GM12875 (cell line): ENCODE data around the gene CLEC2B.
"Not testable (repeated sequence)": the region's sequence is repeated elsewhere in the genome, so short reads cannot be mapped to it uniquely, and the experiment has no call there.

Experiments used
- H3K4me3 ChIP-seq: one replicate; pipeline ENCODE4 v1.5.1; 2011; ENCODE audit warnings: low read depth, low read length, control low read depth
- TF ChIP-seq, protein P1 (sequence below): IDR thresholded peaks from 2 replicates; pipeline ENCODE4 v1.5.1; 2011; ENCODE audit warnings: low read depth, mild to moderate bottlenecking, control low read depth, inconsistent platforms, low read length, moderate library complexity, borderline replicate concordance; ENCODE audit not compliant: insufficient read depth

Gene CLEC2B

DNA sequence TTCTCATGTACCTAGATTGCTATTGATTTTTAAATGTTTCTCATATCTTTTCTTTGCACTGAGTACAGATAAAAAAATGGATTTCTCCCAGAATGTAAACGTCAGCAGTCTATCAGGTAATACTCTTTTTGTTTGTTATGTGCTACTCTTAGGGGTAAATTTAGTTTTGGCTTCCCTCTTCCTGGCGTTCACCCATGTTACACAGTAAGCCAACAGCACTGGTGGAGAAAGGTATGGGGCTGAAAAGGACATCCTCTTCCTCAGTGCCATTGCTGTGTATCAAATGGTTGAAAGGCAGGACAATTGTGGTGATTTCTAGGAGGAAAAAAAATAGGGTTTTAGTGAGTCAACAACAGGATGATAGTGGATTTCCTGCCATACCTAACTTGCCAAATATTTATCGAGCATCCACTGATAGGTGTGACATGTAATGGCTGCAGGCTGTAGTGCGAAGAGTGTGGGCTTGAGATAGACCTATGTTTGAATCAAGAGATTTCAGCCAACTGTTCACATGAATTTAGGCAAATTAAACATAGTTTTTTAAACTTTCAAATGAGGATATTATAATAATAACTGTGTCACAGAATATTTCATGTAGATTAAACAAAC lies 19.6 kb upstream of the CLEC2B start:
- H3K4me3 ChIP-seq: no peak overlapping the region
- TF ChIP-seq, protein P1, sequence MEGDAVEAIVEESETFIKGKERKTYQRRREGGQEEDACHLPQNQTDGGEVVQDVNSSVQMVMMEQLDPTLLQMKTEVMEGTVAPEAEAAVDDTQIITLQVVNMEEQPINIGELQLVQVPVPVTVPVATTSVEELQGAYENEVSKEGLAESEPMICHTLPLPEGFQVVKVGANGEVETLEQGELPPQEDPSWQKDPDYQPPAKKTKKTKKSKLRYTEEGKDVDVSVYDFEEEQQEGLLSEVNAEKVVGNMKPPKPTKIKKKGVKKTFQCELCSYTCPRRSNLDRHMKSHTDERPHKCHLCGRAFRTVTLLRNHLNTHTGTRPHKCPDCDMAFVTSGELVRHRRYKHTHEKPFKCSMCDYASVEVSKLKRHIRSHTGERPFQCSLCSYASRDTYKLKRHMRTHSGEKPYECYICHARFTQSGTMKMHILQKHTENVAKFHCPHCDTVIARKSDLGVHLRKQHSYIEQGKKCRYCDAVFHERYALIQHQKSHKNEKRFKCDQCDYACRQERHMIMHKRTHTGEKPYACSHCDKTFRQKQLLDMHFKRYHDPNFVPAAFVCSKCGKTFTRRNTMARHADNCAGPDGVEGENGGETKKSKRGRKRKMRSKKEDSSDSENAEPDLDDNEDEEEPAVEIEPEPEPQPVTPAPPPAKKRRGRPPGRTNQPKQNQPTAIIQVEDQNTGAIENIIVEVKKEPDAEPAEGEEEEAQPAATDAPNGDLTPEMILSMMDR: no peak

DNA sequence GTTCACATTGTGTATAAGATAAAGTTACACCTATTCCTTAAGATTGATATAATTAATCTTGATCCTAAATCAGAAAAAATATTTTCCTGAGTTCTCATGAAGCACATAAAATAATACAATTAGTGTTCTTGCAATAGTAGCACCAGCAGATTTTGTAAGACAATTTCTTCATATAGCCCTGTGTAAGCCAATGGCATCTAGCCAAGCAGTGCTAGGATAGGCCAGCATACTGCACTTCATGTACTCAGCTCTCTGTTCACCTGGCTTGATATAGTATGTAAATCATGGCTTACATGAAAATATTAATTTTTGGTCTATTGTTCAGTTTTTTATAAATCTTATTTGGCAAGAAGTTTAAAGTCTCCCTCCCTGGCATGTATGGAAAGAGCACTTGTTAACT lies 14.0 kb upstream of the CLEC2B start:
- TF ChIP-seq, protein P1: no peak
- H3K4me3 ChIP-seq: no peak overlapping the region

DNA sequence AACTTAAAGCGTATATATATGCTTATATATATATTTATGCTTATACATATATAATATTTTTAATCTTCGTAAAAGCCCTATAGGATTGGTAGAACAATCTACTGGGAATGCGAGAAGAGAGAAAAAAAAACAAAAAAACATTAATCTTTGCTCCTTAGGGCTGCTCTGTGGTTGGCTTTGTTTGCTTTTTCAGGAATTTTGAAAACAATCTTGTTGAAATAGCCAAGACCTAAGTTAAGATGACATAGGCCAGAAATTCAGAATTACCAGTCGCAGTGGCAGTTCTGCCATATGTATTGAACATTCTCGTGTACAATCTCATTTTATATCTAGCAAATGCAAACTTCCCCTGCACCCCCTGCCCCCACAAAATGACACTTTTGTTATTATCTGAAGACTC lies 12.8 kb upstream of the CLEC2B start:
- TF ChIP-seq, protein P1: no peak
- H3K4me3 ChIP-seq: no peak overlapping the region

DNA sequence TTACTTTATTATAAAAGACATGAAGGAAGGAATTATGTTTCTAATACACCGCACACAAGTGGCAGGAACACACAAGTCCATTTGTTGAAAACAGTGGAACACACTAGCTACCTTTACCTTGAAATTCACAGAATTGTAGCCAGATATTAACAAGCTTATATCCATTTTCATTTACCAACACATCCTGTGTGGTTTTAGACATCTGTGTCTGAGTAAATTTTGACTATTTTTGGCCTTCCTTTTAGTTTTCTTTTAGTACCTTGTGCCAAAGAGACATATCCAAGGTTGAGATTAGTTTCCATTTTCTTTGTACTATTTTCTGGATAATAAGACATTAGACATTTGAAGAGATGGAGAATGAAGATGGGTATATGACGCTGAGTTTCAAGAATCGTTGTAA lies 12.1 kb upstream of the CLEC2B start, which contains the start of gene KLRF2:
KLRF2 (plus strand) TSS at position 244 of the 400 bp plus-strand sequence; CDS start at position 351, 107 bp downstream.
- H3K4me3 ChIP-seq: no peak within 1 kb of the TSS
- TF ChIP-seq, protein P1: no peak

DNA sequence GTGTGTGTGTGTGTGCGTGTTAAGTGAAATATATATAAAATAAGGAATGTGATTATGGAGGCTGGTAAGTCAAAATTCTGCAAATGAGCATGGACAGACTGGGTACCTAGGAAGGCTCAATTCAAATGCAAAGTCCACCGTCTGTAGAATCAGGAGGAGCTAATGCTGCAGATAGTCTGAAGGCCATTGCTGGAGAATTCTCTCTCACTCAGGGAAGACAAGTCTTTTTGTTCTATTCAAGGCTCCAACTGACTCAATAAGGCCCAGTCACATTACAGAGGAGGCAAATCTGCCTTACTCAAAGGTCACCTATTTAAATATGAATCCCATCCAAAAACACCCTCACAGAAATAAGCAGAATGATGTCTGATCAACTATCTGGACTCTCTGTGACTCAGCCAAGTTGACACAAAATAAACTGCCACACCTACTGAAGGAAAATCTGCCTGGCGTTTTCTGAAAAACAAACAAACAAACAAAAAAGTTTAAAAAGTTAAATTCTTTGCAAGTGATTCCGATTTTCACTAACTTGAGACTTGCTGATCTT lies 11.5 kb upstream of the CLEC2B start:
- TF ChIP-seq, protein P1: no peak
- H3K4me3 ChIP-seq: no peak overlapping the region

DNA sequence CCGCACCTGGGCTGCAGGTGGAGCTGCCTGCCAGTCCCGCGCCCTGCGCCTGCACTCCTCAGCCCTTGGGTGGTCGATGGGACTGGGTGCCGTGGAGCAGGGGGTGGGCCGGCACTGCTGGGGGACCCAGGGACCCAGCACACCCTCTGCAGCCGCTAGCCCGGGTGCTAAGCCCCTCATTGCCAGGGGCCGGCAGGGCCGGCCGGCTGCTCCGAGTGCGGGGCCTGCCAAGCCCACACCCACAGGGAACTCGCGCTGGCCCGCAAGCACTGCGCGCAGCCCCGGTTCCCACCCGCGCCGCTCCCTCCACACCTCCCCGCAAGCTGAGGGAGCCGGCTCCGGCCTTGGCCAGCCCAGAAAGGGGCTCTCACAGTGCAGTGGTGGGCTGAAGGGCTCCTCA lies 7.0 kb upstream of the CLEC2B start:
- not testable (repeated sequence) for H3K4me3 ChIP-seq

DNA sequence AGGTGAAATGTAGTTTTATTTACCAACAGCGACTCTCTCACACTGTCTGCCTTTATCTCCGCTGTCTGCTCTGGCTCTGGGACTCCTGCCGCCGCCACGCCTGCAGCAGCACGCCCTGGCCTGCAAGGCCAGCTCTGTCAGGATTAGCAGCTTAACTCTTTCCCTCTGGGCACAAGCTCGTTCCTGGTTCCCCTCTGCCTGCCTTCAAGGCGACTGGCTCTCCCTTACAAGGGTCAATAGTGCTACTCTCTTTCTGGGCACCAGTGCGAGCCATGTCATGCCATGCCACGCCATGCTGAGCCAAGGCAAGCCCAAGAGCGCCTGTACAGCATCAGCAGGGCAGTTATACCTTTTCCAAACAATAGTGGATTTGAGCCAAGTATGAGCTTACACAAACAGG lies 3.6 kb upstream of the CLEC2B start:
- no peak overlapping the region for H3K4me3 ChIP-seq
- TF ChIP-seq, protein P1: no peak

DNA sequence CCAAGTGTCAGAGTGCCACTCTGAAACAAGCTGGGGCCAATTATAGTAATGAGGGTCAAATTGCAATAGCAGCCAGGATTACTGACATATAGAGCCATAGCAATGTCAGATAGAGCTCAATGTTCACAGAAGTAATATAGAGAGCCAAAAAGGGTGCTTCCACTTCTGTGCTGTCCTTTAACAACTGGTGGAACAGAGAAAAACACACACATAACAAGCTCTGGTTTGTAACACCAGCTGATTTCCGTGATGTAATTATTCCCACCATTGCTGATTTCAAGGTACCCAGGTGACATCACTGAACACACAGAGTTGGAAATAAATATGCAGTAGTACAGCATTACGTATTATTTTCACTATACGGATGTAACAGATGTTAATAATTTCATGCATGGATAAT lies 3.0 kb upstream of the CLEC2B start:
- TF ChIP-seq, protein P1: no peak
- H3K4me3 ChIP-seq: no peak overlapping the region
